Measurements from ENCODE around the gene RPS3A. TPM values are rescaled to one million over a fixed set of nuclear protein-coding genes. Genes with fewer than 3 reads are reported as not detected.

Gene RPS3A
- total RNA-seq, 1 experiment from 2014 or later: 918 TPM

DNA sequence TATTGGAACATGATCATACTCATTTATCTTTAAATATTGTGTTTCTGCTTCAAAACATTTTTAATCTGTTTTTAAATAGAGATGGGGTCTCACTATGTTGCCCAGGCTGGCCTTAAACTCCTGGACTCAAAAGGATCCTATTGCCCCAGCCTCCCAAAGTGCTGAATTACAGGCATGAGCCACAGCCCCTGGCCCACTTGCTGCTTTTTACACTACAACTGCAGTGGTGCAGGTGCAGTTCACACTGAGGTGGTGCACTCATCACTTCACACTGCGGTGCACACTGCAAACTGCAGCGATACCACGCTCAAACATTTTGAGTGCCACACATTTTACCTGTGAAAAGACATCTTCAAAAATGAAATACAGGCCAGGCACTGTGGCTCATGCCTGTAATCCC is 10.8 kb downstream of the RPS3A start:
- ATAC-seq (no peak), DNase-seq (ENCODE audit: low read depth, low spot score) (no peak)
- Histone ChIP-seq H3K4me3 (ENCODE audit: low read depth in 2 of 2, low read length in 2 of 2) (no peak overlapping the region), H3K27ac (ENCODE audit: low read length) (no peak overlapping the region), H3K36me3 (ENCODE audit: control insufficient read depth, insufficient read depth, low read length) (no peaks in the 10 kb centered on the region), H3K4me1 (ENCODE audit: control insufficient read depth, insufficient read depth, low read length) (no peaks in the 10 kb centered on the region), H3K9me3 (ENCODE audit: control insufficient read depth, insufficient read depth, low read depth, low read length) (no peaks in the 10 kb centered on the region), H3K27me3 (ENCODE audit: control insufficient read depth, insufficient read depth, low read length) (no peaks in the 10 kb centered on the region)
- POLR2A ChIA-PET: no interaction called here
- CTCF ChIA-PET: no interaction called here
- in situ Hi-C loops (cut with HindIII; ENCODE audit: low pct_unique_long_range_greater_than_20kb, low sequenced_read_pairs): no loop called here
- TF ChIP-seq, protein P1, sequence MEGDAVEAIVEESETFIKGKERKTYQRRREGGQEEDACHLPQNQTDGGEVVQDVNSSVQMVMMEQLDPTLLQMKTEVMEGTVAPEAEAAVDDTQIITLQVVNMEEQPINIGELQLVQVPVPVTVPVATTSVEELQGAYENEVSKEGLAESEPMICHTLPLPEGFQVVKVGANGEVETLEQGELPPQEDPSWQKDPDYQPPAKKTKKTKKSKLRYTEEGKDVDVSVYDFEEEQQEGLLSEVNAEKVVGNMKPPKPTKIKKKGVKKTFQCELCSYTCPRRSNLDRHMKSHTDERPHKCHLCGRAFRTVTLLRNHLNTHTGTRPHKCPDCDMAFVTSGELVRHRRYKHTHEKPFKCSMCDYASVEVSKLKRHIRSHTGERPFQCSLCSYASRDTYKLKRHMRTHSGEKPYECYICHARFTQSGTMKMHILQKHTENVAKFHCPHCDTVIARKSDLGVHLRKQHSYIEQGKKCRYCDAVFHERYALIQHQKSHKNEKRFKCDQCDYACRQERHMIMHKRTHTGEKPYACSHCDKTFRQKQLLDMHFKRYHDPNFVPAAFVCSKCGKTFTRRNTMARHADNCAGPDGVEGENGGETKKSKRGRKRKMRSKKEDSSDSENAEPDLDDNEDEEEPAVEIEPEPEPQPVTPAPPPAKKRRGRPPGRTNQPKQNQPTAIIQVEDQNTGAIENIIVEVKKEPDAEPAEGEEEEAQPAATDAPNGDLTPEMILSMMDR (IDR thresholded peaks at IDR 0.05): no peak
- TF ChIP-seq POLR2AphosphoS5 (IDR thresholded peaks at IDR 0.05; ENCODE audit: low read depth, low read length): no peak
- no peak for TF ChIP-seq TCF7L2 (IDR thresholded peaks at IDR 0.05; ENCODE audit: low read depth, low read length)
- TF ChIP-seq, protein P2, sequence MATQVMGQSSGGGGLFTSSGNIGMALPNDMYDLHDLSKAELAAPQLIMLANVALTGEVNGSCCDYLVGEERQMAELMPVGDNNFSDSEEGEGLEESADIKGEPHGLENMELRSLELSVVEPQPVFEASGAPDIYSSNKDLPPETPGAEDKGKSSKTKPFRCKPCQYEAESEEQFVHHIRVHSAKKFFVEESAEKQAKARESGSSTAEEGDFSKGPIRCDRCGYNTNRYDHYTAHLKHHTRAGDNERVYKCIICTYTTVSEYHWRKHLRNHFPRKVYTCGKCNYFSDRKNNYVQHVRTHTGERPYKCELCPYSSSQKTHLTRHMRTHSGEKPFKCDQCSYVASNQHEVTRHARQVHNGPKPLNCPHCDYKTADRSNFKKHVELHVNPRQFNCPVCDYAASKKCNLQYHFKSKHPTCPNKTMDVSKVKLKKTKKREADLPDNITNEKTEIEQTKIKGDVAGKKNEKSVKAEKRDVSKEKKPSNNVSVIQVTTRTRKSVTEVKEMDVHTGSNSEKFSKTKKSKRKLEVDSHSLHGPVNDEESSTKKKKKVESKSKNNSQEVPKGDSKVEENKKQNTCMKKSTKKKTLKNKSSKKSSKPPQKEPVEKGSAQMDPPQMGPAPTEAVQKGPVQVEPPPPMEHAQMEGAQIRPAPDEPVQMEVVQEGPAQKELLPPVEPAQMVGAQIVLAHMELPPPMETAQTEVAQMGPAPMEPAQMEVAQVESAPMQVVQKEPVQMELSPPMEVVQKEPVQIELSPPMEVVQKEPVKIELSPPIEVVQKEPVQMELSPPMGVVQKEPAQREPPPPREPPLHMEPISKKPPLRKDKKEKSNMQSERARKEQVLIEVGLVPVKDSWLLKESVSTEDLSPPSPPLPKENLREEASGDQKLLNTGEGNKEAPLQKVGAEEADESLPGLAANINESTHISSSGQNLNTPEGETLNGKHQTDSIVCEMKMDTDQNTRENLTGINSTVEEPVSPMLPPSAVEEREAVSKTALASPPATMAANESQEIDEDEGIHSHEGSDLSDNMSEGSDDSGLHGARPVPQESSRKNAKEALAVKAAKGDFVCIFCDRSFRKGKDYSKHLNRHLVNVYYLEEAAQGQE (IDR thresholded peaks at IDR 0.05; ENCODE audit: insufficient read depth in 1 of 2, low read depth in 2 of 2, low read length in 1 of 2): no peak
- TF ChIP-seq SIN3A (IDR thresholded peaks at IDR 0.05; ENCODE audit: borderline replicate concordance, insufficient read depth, low read depth, low read length): no peak
- BruUV-seq (replicated peaks): no TSS peak
- intact Hi-C loops (cut with micrococcal nuclease; ENCODE audit: unreplicated experiment): no loop called here

DNA sequence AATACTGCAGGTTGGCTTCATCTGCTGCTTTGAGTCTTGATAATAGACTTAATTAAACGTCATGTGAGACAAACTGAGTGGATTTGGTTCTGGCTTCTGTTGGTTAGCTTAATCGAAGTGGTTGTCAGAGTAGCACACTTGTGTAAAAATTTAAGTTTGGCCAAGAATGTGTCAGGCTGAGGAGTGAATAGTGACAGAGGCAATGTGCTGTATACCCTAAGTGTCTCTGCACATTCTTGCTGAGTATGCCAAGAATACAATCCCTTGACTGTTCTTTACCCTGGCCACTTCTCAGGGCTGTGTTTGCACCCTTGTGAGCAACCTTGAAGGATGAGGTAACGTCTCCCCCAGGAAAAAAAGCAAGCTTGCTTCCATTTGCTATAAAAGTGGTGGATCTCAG is 14.9 kb downstream of the RPS3A start:
- BruUV-seq (replicated peaks): no TSS peak
- DNase-seq (ENCODE audit: low read depth, low spot score): no peak
- in situ Hi-C loops (cut with HindIII; ENCODE audit: low pct_unique_long_range_greater_than_20kb, low sequenced_read_pairs): no loop called here
- Histone ChIP-seq H3K9me3 (ENCODE audit: control insufficient read depth, insufficient read depth, low read depth, low read length) (no peaks in the 10 kb centered on the region), H3K4me1 (ENCODE audit: control insufficient read depth, insufficient read depth, low read length) (no peaks in the 10 kb centered on the region), H3K4me3 (ENCODE audit: low read depth in 2 of 2, low read length in 2 of 2) (no peak overlapping the region), H3K36me3 (ENCODE audit: control insufficient read depth, insufficient read depth, low read length) (no peaks in the 10 kb centered on the region), H3K27me3 (ENCODE audit: control insufficient read depth, insufficient read depth, low read length) (no peaks in the 10 kb centered on the region), H3K27ac (ENCODE audit: low read length) (no peak overlapping the region)
- ChIA-PET POLR2A (no interaction called here), CTCF (interaction anchor here (0.6 kb wide), 1 partner anchor 150 kb away, joined by 13 read pairs; no protein-coding TSS in a partner anchor)
- TF ChIP-seq POLR2AphosphoS5 (IDR thresholded peaks at IDR 0.05; ENCODE audit: low read depth, low read length): no peak
- no peak for TF ChIP-seq SIN3A (IDR thresholded peaks at IDR 0.05; ENCODE audit: borderline replicate concordance, insufficient read depth, low read depth, low read length)
- TF ChIP-seq, protein P2 (IDR thresholded peaks at IDR 0.05; ENCODE audit: insufficient read depth in 1 of 2, low read depth in 2 of 2, low read length in 1 of 2): no peak
- TF ChIP-seq, protein P1 (IDR thresholded peaks at IDR 0.05): no peak
- no peak for TF ChIP-seq TCF7L2 (IDR thresholded peaks at IDR 0.05; ENCODE audit: low read depth, low read length)
- intact Hi-C loops (cut with micrococcal nuclease; ENCODE audit: unreplicated experiment): no loop called here
- no peak for ATAC-seq
